HL-60 (cell line): Measurements from ENCODE around the gene ELOVL6.

Experiments
- GABPA ChIP-seq: IDR thresholded peaks from 2 replicates; pipeline ENCODE4 v1.6.1; 2012; ENCODE audit warnings: low read depth
- POLR2AphosphoS5 ChIP-seq: IDR thresholded peaks from 2 replicates; pipeline ENCODE4 v1.6.1; 2012; ENCODE audit warnings: low read depth
- TF ChIP-seq, protein P1 (sequence below): IDR thresholded peaks from one replicate; pipeline ENCODE4 v1.5.1; 2011; ENCODE audit warnings: low read length, control low read depth, inconsistent platforms; ENCODE audit not compliant: insufficient read depth

DNA sequence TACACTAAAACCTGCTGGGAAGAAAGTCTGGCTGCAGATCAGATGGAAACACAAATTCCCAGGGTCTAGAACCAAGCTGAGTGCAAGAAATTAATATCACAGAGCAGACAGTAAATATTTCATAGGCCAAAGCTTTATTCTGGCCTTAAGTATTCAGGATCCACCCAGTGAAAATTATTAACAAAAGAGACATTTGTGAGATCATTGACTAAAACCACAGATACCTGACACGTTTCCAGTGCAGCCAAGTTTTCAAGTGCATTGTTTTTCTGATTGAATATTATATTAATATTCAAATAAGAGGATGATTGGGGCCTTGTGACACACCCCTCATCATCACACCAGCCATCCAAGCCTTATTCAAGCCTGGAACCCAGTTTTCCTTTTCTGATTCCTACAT lies 10.3 kb downstream of the ELOVL6 start:
- TF ChIP-seq, protein P1, sequence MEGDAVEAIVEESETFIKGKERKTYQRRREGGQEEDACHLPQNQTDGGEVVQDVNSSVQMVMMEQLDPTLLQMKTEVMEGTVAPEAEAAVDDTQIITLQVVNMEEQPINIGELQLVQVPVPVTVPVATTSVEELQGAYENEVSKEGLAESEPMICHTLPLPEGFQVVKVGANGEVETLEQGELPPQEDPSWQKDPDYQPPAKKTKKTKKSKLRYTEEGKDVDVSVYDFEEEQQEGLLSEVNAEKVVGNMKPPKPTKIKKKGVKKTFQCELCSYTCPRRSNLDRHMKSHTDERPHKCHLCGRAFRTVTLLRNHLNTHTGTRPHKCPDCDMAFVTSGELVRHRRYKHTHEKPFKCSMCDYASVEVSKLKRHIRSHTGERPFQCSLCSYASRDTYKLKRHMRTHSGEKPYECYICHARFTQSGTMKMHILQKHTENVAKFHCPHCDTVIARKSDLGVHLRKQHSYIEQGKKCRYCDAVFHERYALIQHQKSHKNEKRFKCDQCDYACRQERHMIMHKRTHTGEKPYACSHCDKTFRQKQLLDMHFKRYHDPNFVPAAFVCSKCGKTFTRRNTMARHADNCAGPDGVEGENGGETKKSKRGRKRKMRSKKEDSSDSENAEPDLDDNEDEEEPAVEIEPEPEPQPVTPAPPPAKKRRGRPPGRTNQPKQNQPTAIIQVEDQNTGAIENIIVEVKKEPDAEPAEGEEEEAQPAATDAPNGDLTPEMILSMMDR: no peak
- TF ChIP-seq POLR2AphosphoS5 (no peak), GABPA (no peak)
